IMR-90 (cell line): Measurements from ENCODE around the gene TMEM132A. TPM values are rescaled to one million over a fixed set of nuclear protein-coding genes. Genes with fewer than 3 reads are reported as not detected.

ENCODE experiments used
- ATAC-seq: fragments of 200-7000 bp; cut with Tn5 transposase; 2 replicates; pipeline ENCODE4 v1.9.1; 2020; ENCODE audit warnings: low read depth, mild to moderate bottlenecking, moderate library complexity
- BruUV-seq: library from RNA; stranded (reverse); fragments of 400-500 nt; replicated peaks from 2 replicates; lab custom pipeline; 2021; lab: Mats Ljungman, UMichigan
- CTCF ChIA-PET: fragments of 300-600 bp; formaldehyde crosslinking; extraction: SDS; loops from one replicate; lab custom pipeline; 2021; ENCODE audit warnings: antibody characterized with exemption; lab: Yijun Ruan, JAX
- POLR2A ChIA-PET: fragments of 300-600 bp; sonication (Branson Sonifier 250); formaldehyde crosslinking; loops from one replicate; lab custom pipeline; 2022; ENCODE audit warnings: antibody characterized with exemption; ENCODE audit not compliant: unreplicated experiment; lab: Charles Lee
- DNase-seq: peaks from one replicate; pipeline ENCODE4 v3.0.0; 2013
- H2AFZ ChIP-seq: replicated peaks from 2 replicates; pipeline ENCODE3; 2013; ENCODE audit warnings: low read length, mild to moderate bottlenecking; ENCODE audit not compliant: poor library complexity
- H2AK5ac ChIP-seq: 2 replicates; pipeline ENCODE4 v1.6.1; 2013; ENCODE audit warnings: low read depth, low read length, inconsistent platforms
- H2AK9ac ChIP-seq: replicated peaks from 2 replicates; pipeline ENCODE3; 2013; ENCODE audit warnings: mild to moderate bottlenecking, low read depth, low read length, moderate library complexity; ENCODE audit not compliant: poor library complexity
- H2BK120ac ChIP-seq: 2 replicates; pipeline ENCODE4 v1.6.1; 2013; ENCODE audit warnings: low read depth, low read length, inconsistent platforms
- H2BK15ac ChIP-seq: 3 replicates; pipeline ENCODE4 v1.6.1; 2013; ENCODE audit warnings: low read depth, low read length, inconsistent platforms
- H2BK20ac ChIP-seq: 2 replicates; pipeline ENCODE4 v1.6.1; 2013; ENCODE audit warnings: low read depth, mild to moderate bottlenecking, inconsistent platforms, low read length, moderate library complexity
- H2BK5ac ChIP-seq: 2 replicates; pipeline ENCODE4 v1.6.1; 2013; ENCODE audit warnings: mild to moderate bottlenecking, low read depth, low read length, inconsistent platforms; ENCODE audit not compliant: poor library complexity, severe bottlenecking
- H3K14ac ChIP-seq: replicated peaks from 2 replicates; pipeline ENCODE4 v1.6.1; 2013; ENCODE audit warnings: low read depth, low read length, inconsistent platforms
- H3K18ac ChIP-seq: 2 replicates; pipeline ENCODE4 v1.6.1; 2013; ENCODE audit warnings: low read depth, low read length, control low read depth
- H3K23ac ChIP-seq: 2 replicates; pipeline ENCODE4 v1.6.1; 2013; ENCODE audit warnings: low read depth, low read length, inconsistent platforms
- H3K27ac ChIP-seq: 2 replicates; pipeline ENCODE4 v1.5.1; 2013; ENCODE audit warnings: mild to moderate bottlenecking, control low read depth, low read length; ENCODE audit not compliant: insufficient read depth
- H3K27me3 ChIP-seq: 2 replicates; pipeline ENCODE4 v1.6.1; 2013; ENCODE audit warnings: low read length; ENCODE audit not compliant: control insufficient read depth, insufficient read depth
- H3K36me3 ChIP-seq: 2 replicates; pipeline ENCODE4 v1.6.1; 2013; ENCODE audit warnings: low read length, mixed read lengths; ENCODE audit not compliant: control insufficient read depth, insufficient read depth
- H3K4ac ChIP-seq: 2 replicates; pipeline ENCODE4 v1.6.1; 2013; ENCODE audit warnings: low read depth, low read length, inconsistent platforms
- H3K4me1 ChIP-seq: 2 replicates; pipeline ENCODE4 v1.6.1; 2013; ENCODE audit warnings: low read length, mixed read lengths; ENCODE audit not compliant: control insufficient read depth, insufficient read depth
- H3K4me2 ChIP-seq: 2 replicates; pipeline ENCODE4 v1.6.1; 2013; ENCODE audit warnings: low read depth, mild to moderate bottlenecking, control low read depth, low read length, moderate library complexity
- H3K4me3 ChIP-seq: 2 replicates; pipeline ENCODE4 v1.5.1; 2013; ENCODE audit warnings: low read depth, mild to moderate bottlenecking, control low read depth, low read length, moderate library complexity; ENCODE audit not compliant: insufficient read depth
- H3K56ac ChIP-seq: 2 replicates; pipeline ENCODE4 v1.6.1; 2013; ENCODE audit warnings: low read length, inconsistent platforms; ENCODE audit not compliant: insufficient read depth; ENCODE audit errors: extremely low read depth
- H3K79me1 ChIP-seq, 2 experiments: 2 replicates each; pipeline ENCODE4 v1.6.1; 2013; ENCODE audit warnings: low read length in 2 of 2, inconsistent platforms in 1 of 2, low read depth in 1 of 2
- H3K9ac ChIP-seq: 2 replicates; pipeline ENCODE4 v1.6.1; 2013; ENCODE audit warnings: low read depth, low read length, control low read depth
- H3K9me1 ChIP-seq: 2 replicates; pipeline ENCODE4 v1.6.1; 2013; ENCODE audit warnings: low read length, inconsistent platforms; ENCODE audit not compliant: insufficient read depth
- H3K9me3 ChIP-seq: 2 replicates; pipeline ENCODE4 v1.6.1; 2013; ENCODE audit warnings: low read length; ENCODE audit not compliant: control insufficient read depth, insufficient read depth
- H4K20me1 ChIP-seq: 2 replicates; pipeline ENCODE4 v1.6.1; 2013; ENCODE audit warnings: low read length, inconsistent platforms; ENCODE audit not compliant: insufficient read depth
- H4K5ac ChIP-seq: 2 replicates; pipeline ENCODE4 v1.6.1; 2013; ENCODE audit warnings: mild to moderate bottlenecking, low read depth, low read length, control low read depth
- H4K8ac ChIP-seq, 2 experiments: 2 replicates each; pipeline ENCODE4 v1.6.1; 2013; ENCODE audit warnings: low read depth in 2 of 2, low read length in 2 of 2, control low read depth in 1 of 2, inconsistent platforms in 1 of 2
- H4K91ac ChIP-seq: 2 replicates; pipeline ENCODE4 v1.6.1; 2013; ENCODE audit warnings: low read depth, low read length, inconsistent platforms; ENCODE audit not compliant: insufficient read depth
- CHD1 ChIP-seq: IDR thresholded peaks from 2 replicates; pipeline ENCODE4 v1.6.1; 2012; ENCODE audit warnings: low read depth, low read length, improper control_type of control experiment
- ELK1 ChIP-seq: fragments of 150-350 bp; IDR thresholded peaks from 2 replicates; pipeline ENCODE4 v1.6.1; 2016; ENCODE audit warnings: low read depth, mild to moderate bottlenecking, low read length, moderate library complexity, borderline replicate concordance
- MAFK ChIP-seq: IDR thresholded peaks from 2 replicates; pipeline ENCODE4 v1.6.1; 2012; ENCODE audit warnings: low read depth, low read length, improper control_type of control experiment
- MAZ ChIP-seq: IDR thresholded peaks from 2 replicates; pipeline ENCODE4 v1.6.1; 2012; ENCODE audit warnings: low read depth, mild to moderate bottlenecking, low read length, improper control_type of control experiment, moderate library complexity, borderline replicate concordance
- POLR2A ChIP-seq: IDR thresholded peaks from 2 replicates; pipeline ENCODE4 v1.6.1; 2012; ENCODE audit warnings: mild to moderate bottlenecking, low read depth, low read length
- whole genome bisulfite sequencing, 2 experiments: methylation state at CpG; one replicate each; pipeline versions ENCODE4 v1.1.5 to v1.1.7; 2013; ENCODE audit warnings: missing lambda C conversion rate in 2 of 2; ENCODE audit not compliant: insufficient read length in 1 of 2; ENCODE audit errors: extremely low coverage in 2 of 2; 5-methylcytosine and 5-hydroxymethylcytosine counted together
- dilution Hi-C: fragments of 300-500 bp; cut with HindIII; formaldehyde crosslinking; loops from one replicate; pipeline ENCODE4 v1.14.3; 2018; ENCODE audit warnings: low sequenced_read_pairs; ENCODE audit not compliant: unreplicated experiment
- in situ Hi-C: fragments of 300-500 bp; cut with MboI; formaldehyde crosslinking; loops from 3 replicates; pipeline ENCODE4 v1.14.3; 2019; ENCODE audit warnings: low sequenced_read_pairs, inconsistent platforms, mixed read lengths
- intact Hi-C: fragments of 100-400 bp; cut with micrococcal nuclease; formaldehyde crosslinking; loops from 2 replicates; pipeline ENCODE4 v1.10.0; 2022
- polyA plus RNA-seq, 3 experiments: library from polyadenylated mRNA; depleted of rRNA; stranded (reverse); fragments of >200 nt; gene quantifications; 2 replicates each; pipeline ENCODE4 v1.2.3, GENCODE V29; 2012; ENCODE audit warnings: low replicate concordance in 1 of 3
- total RNA-seq: library from RNA; depleted of rRNA; stranded (reverse); fragments of >200 nt; gene quantifications from 2 replicates; pipeline ENCODE4 v1.2.3, GENCODE V29; 2012

Gene TMEM132A
- total and polyA plus RNA-seq, 2 of the 4 experiments (the other 2 are of a cell fraction) = 7.7 to 64.2 TPM

DNA sequence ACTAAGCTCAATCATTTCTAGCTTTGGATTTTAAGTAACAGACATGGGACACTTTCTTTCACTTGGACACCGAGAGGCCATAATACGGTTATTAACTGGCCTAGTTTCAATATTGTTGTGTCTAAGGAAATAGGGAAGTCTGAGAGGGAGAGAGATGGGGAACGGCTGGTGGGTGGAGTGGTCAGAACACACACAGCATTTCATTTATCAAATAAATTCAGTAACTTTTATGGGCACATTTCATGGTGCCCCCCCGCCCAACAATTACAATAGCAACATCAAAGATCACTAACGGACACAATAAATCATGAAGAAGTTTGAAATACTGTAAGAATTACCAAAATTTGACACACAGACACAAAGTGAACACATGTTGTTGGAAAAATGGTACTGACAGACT lies 28.6 kb upstream of the TMEM132A start:
- Histone ChIP-seq H3K18ac (no peak overlapping the region), H2BK20ac (no peak overlapping the region), H3K4me1 (no peaks in the 10 kb centered on the region), H4K5ac (no peak overlapping the region), H4K8ac (no peak overlapping the region), H3K27ac (no peak overlapping the region), H3K79me1 (peaks cover 2 to 3% of the 10 kb centered on the region in 2 experiments; a peak in 3 of 4 replicates), H3K9ac (no peak overlapping the region), H3K9me1 (no peaks in the 10 kb centered on the region), H2BK5ac (no peak overlapping the region), H3K4ac (no peak overlapping the region), H3K14ac (no peak overlapping the region), H3K9me3 (no peaks in the 10 kb centered on the region), H2AK9ac (no peak overlapping the region), H2AK5ac (no peak overlapping the region), H3K56ac (no peak overlapping the region), H3K23ac (no peak overlapping the region), H4K20me1 (no peaks in the 10 kb centered on the region), H3K4me2 (no peak overlapping the region), H4K91ac (no peak overlapping the region), H3K4me3 (no peak overlapping the region), H2AFZ (no peak overlapping the region), H3K36me3 (peaks cover 40% of the 10 kb centered on the region), H2BK120ac (no peak overlapping the region), H3K27me3 (no peaks in the 10 kb centered on the region), H2BK15ac (no peak overlapping the region)
- intact Hi-C loops (no loop called here), dilution Hi-C loops (no loop called here), in situ Hi-C loops (loop anchor here (5.0 kb wide), 1 partner anchor 118 kb away; no protein-coding TSS in a partner anchor)
- DNase-seq = no peak
- ChIA-PET CTCF (interaction anchor here (2.0 kb wide), 1 partner anchor 8 kb away, joined by 6 read pairs; no protein-coding TSS in a partner anchor), POLR2A (no interaction called here)
- BruUV-seq = no TSS peak
- WGBS, 2 experiments = no CpG with 5 or more reads among the region's 5 CpGs
- TF ChIP-seq CHD1 (no peak), ELK1 (no peak), POLR2A (no peak), MAZ (no peak), MAFK (no peak)
- no peak for ATAC-seq
